Measurements from ENCODE around the gene EFHC2. TPM values are rescaled to one million over a fixed set of nuclear protein-coding genes. Genes with fewer than 3 reads are reported as not detected.

Gene EFHC2
- polyA plus RNA-seq, 1 of the 3 experiments (the other 2 are of a cell fraction): 0.03 TPM

- no peak for TF ChIP-seq IRF3 (IDR thresholded peaks at IDR 0.05; ENCODE audit: low read depth, low read length)
- no peak for TF ChIP-seq TAF1 (IDR thresholded peaks at IDR 0.05; ENCODE audit: borderline replicate concordance, low read depth, low read length)
- TF ChIP-seq EZH2phosphoT487 (IDR thresholded peaks at IDR 0.05; ENCODE audit: borderline replicate concordance, low read depth): no peak
These were observed 169.4 kb downstream of the EFHC2 start (continued) for GRCh38 chrX:44174061-44174460.

GRCh38 chrX:44173219-44173618 lies 170.3 kb downstream of the EFHC2 start:
- Histone ChIP-seq H3K27me3 (ENCODE audit: insufficient read depth) (no peaks in the 10 kb centered on the region), H3K9ac (no peak overlapping the region), H3K4me1 (ENCODE audit: control insufficient read depth in 1 of 2, insufficient read depth in 2 of 2, low read depth in 1 of 2, low read length in 1 of 2) (no peaks in the 10 kb centered on the region), H3K4me3 (ENCODE audit: low read depth in 2 of 2, low read length in 1 of 2) (no peak overlapping the region), H3K4me2 (no peak overlapping the region), H4K20me1 (ENCODE audit: insufficient read depth) (no peaks in the 10 kb centered on the region), H3K27ac (ENCODE audit: low read depth in 2 of 2, low read length in 1 of 2) (no peak overlapping the region), H3K79me2 (ENCODE audit: insufficient read depth) (no peaks in the 10 kb centered on the region), H3F3A (replicated peaks; ENCODE audit: insufficient read depth) (no peaks in the 10 kb centered on the region), H3K9me2 (no peaks in the 10 kb centered on the region), H2AFZ (ENCODE audit: low read depth) (no peak overlapping the region), H3K9me3 (no peaks in the 10 kb centered on the region), H3K36me3 (replicated peaks in 1 of 2; ENCODE audit: control insufficient read depth in 1 of 2, insufficient read depth in 2 of 2, low read length in 1 of 2) (no peaks in the 10 kb centered on the region)
- WGBS (ENCODE audit: low lambda C conversion rate): 29% methylated on average over 3 of the region's 3 CpGs
- no peak for DNase-seq
- ChIA-PET POLR2A (no interaction called here), CTCF (no interaction called here)
- TF ChIP-seq IRF3 (IDR thresholded peaks at IDR 0.05; ENCODE audit: low read depth, low read length) (no peak), MEF2A (IDR thresholded peaks at IDR 0.05; ENCODE audit: borderline replicate concordance, low read depth) (no peak), YY1 (IDR thresholded peaks at IDR 0.05; ENCODE audit: low read depth) (no peak), GABPA (IDR thresholded peaks at IDR 0.05; ENCODE audit: low read depth) (no peak), SMC3 (IDR thresholded peaks at IDR 0.05; ENCODE audit: low read depth, low read length) (no peak), JUND (IDR thresholded peaks at IDR 0.05) (no peak), EZH2phosphoT487 (IDR thresholded peaks at IDR 0.05; ENCODE audit: borderline replicate concordance, low read depth) (no peak)

GRCh38 chrX:44167116-44167515 lies 176.4 kb downstream of the EFHC2 start:
- Histone ChIP-seq H3K27ac (ENCODE audit: low read depth in 2 of 2, low read length in 1 of 2) (no peak overlapping the region), H3K4me3 (ENCODE audit: low read depth in 2 of 2, low read length in 1 of 2) (no peak overlapping the region), H3K9ac (no peak overlapping the region), H3K79me2 (ENCODE audit: insufficient read depth) (no peaks in the 10 kb centered on the region), H3K4me1 (ENCODE audit: control insufficient read depth in 1 of 2, insufficient read depth in 2 of 2, low read depth in 1 of 2, low read length in 1 of 2) (no peaks in the 10 kb centered on the region), H3F3A (replicated peaks; ENCODE audit: insufficient read depth) (no peaks in the 10 kb centered on the region), H2AFZ (ENCODE audit: low read depth) (no peak overlapping the region), H3K9me3 (no peaks in the 10 kb centered on the region), H3K9me2 (no peaks in the 10 kb centered on the region), H3K4me2 (no peak overlapping the region), H3K36me3 (replicated peaks in 1 of 2; ENCODE audit: control insufficient read depth in 1 of 2, insufficient read depth in 2 of 2, low read length in 1 of 2) (no peaks in the 10 kb centered on the region), H3K27me3 (ENCODE audit: insufficient read depth) (no peaks in the 10 kb centered on the region), H4K20me1 (ENCODE audit: insufficient read depth) (no peaks in the 10 kb centered on the region)
- no peak for DNase-seq
- ChIA-PET CTCF (no interaction called here), POLR2A (no interaction called here)
- TF ChIP-seq FOSL2 (IDR thresholded peaks at IDR 0.05; ENCODE audit: borderline replicate concordance, low read depth): no peak
- TF ChIP-seq TCF12 (IDR thresholded peaks at IDR 0.05): no peak
- TF ChIP-seq YY1 (IDR thresholded peaks at IDR 0.05; ENCODE audit: low read depth): no peak
- no peak for TF ChIP-seq FOXJ3 (CRISPR knock-in tag; IDR thresholded peaks at IDR 0.05)
- TF ChIP-seq SMC3 (IDR thresholded peaks at IDR 0.05; ENCODE audit: low read depth, low read length): no peak
- TF ChIP-seq ELF1 (IDR thresholded peaks at IDR 0.05): no peak
- 9% methylated on average over 1 of the region's 1 CpG for WGBS (ENCODE audit: low lambda C conversion rate)

Measured in SK-N-SH (cell line).